ENCODE results near the gene DNM3.
A peak's percentile ranks its signal among the peaks of the same experiment; 100 is the strongest.
"Not testable (repeated sequence)": the region's sequence is repeated elsewhere in the genome, so short reads cannot be mapped to it uniquely, and the experiment has no call there.

Gene DNM3

GRCh38 chr1:172406968-172407367 is 565.7 kb downstream of the DNM3 start:
- no peak for DNase-seq (ENCODE audit: low read depth in 1 of 2, low spot score in 1 of 2)

GRCh38 chr1:172408958-172409357 is 567.7 kb downstream of the DNM3 start:
- DNase-seq (ENCODE audit: low read depth in 1 of 2, low spot score in 1 of 2), result no peak

GRCh38 chr1:172410027-172410426 is 568.7 kb downstream of the DNM3 start:
- DNase-seq (ENCODE audit: low read depth in 1 of 2, low spot score in 1 of 2), result no peak

GRCh38 chr1:172411791-172412338 is 570.6 kb downstream of the DNM3 start:
- no peak for DNase-seq (ENCODE audit: low read depth in 1 of 2, low spot score in 1 of 2)

- no peak for DNase-seq (ENCODE audit: low read depth in 1 of 2, low spot score in 1 of 2)
Measured at GRCh38 chr1:172414331-172414730, 573.0 kb downstream of the DNM3 start.

- DNase-seq (ENCODE audit: low read depth in 1 of 2, low spot score in 1 of 2), result no peak
Measured at GRCh38 chr1:172416496-172417035, 575.3 kb downstream of the DNM3 start.

- no peak for DNase-seq (ENCODE audit: low read depth in 1 of 2, low spot score in 1 of 2)
Measured at GRCh38 chr1:172417557-172417956, 576.3 kb downstream of the DNM3 start.

GRCh38 chr1:172420385-172420784 is 579.1 kb downstream of the DNM3 start, which contains the start of gene C1orf105:
Gene C1orf105, plus strand, starts transcription at chr1:172420685. Its CDS starts 201 bp downstream, at chr1:172420886.
- DNase-seq (ENCODE audit: low read depth in 1 of 2, low spot score in 1 of 2), result no peak

GRCh38 chr1:172421974-172422604 is 580.8 kb downstream of the DNM3 start:
- no peak for DNase-seq (ENCODE audit: low read depth in 1 of 2, low spot score in 1 of 2)

- no peak for DNase-seq (ENCODE audit: low read depth in 1 of 2, low spot score in 1 of 2)
Measured at GRCh38 chr1:172423336-172423735, 582.0 kb downstream of the DNM3 start.

GRCh38 chr1:172425339-172425738 is 584.0 kb downstream of the DNM3 start:
- DNase-seq (ENCODE audit: low read depth in 1 of 2, low spot score in 1 of 2), result no peak

GRCh38 chr1:172427191-172427590 is 585.9 kb downstream of the DNM3 start:
- no peak for DNase-seq (ENCODE audit: low read depth in 1 of 2, low spot score in 1 of 2)

GRCh38 chr1:172429331-172430127 is 588.2 kb downstream of the DNM3 start:
- peak in 1 of 2 donors; percentile 27 for DNase-seq (ENCODE audit: low read depth in 1 of 2, low spot score in 1 of 2)

GRCh38 chr1:172430128-172430454 is 588.8 kb downstream of the DNM3 start:
- no peak for DNase-seq (ENCODE audit: low read depth in 1 of 2, low spot score in 1 of 2)

- no peak for DNase-seq (ENCODE audit: low read depth in 1 of 2, low spot score in 1 of 2)
Measured at GRCh38 chr1:172431204-172431603, 589.9 kb downstream of the DNM3 start.

GRCh38 chr1:172431721-172432192 is 590.5 kb downstream of the DNM3 start:
- DNase-seq (ENCODE audit: low read depth in 1 of 2, low spot score in 1 of 2), result no peak

GRCh38 chr1:172437183-172437582 is 595.9 kb downstream of the DNM3 start:
- not testable (repeated sequence) for DNase-seq (ENCODE audit: low read depth in 1 of 2, low spot score in 1 of 2)

- no peak for DNase-seq (ENCODE audit: low read depth in 1 of 2, low spot score in 1 of 2)
Measured at GRCh38 chr1:172442404-172442803, 601.1 kb downstream of the DNM3 start.

GRCh38 chr1:172442843-172443565 is 601.7 kb downstream of the DNM3 start:
- no peak for DNase-seq (ENCODE audit: low read depth in 1 of 2, low spot score in 1 of 2)

GRCh38 chr1:172443666-172444453 is 602.6 kb downstream of the DNM3 start, which contains the start of gene PIGC:
Gene PIGC, minus strand, starts transcription at chr1:172444069. Its CDS starts 1,447 bp downstream, at chr1:172442622.
- peak; percentile 81 to 89 for DNase-seq (ENCODE audit: low read depth in 1 of 2, low spot score in 1 of 2)

Data from activated CD4-positive, alpha-beta T cell treated with anti-CD3 and anti-CD28 coated beads, Interleukin-2, amount 50 U/mL, for 24 hours (primary cell).